Activated naive CD4-positive, alpha-beta T cell treated with anti-CD3 and anti-CD28 coated beads, Interleukin-2, amount 10 ng/mL, durations not matched to agents 5 hours and 36 hours (primary cell): ENCODE results near the gene PTCHD4. TPM values are rescaled to one million over a fixed set of nuclear protein-coding genes. Genes with fewer than 3 reads are reported as not detected.

Experiments
- total RNA-seq, 2 experiments: library from RNA; stranded (reverse); gene quantifications; one replicate each; pipeline ENCODE4 v1.2.3, GENCODE V29; 2021

PTCHD4 gene
- not detected for total RNA-seq

DNA sequence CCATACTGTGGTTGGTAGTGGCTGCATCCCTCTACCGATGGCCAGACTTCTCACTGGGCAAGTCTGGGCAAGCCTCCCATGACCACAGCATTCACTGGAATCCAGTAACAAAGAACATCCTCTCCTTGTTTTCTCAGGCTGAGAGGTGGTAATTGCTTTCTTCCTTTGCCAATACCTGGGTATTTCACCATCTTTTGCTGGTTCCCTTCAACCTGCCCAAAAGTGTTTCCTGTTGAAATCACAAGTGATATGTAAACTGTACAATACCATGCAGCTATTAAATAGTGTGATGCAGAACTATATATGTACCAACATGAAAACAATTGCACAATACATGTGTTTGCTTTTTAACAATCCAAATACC, at the start of gene PTCHD4:
TSS of gene PTCHD4 (minus strand) at position 55 of the 364 bp plus-strand sequence. CDS start 42,240 bp downstream, outside the sequence.

